HG03060 (cell line): Measurements from ENCODE around the gene CD300C.
"Not testable (repeated sequence)": the region's sequence is repeated elsewhere in the genome, so short reads cannot be mapped to it uniquely, and the experiment has no call there.

Source experiments
- ATAC-seq: cut with Tn5 transposase; IDR thresholded peaks from one replicate; pipeline ENCODE4 v1.9.1; 2021; ENCODE audit warnings: low read depth, moderate number of reproducible peaks; ENCODE audit not compliant: unreplicated experiment

Gene CD300C

DNA sequence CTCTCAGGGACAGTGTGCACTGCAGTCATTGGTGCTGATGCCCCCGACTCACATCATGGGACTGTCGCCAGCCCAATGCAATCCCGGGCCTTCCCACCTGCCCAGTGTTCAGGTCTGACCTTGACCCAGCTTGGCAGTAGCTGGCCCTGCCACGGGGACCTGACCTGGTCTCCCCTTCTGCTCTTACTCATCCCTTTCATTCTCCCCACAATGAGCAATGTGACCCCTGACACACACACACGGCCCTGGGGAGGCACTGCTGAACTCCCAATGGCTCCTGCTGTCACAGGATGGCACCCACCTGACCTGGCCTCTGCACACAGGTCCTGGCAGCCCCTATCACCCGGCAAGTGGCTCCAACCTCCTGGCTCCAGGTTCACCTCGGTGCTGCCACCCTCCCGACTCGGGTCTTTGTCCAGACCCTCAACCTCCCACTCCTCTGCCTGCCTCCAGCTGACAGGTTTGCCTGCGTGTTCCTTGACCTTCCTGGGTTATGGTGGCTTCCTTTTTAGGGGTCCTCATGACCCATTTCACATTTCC, 6.6 kb downstream of the CD300C start:
- ATAC-seq: no peak

DNA sequence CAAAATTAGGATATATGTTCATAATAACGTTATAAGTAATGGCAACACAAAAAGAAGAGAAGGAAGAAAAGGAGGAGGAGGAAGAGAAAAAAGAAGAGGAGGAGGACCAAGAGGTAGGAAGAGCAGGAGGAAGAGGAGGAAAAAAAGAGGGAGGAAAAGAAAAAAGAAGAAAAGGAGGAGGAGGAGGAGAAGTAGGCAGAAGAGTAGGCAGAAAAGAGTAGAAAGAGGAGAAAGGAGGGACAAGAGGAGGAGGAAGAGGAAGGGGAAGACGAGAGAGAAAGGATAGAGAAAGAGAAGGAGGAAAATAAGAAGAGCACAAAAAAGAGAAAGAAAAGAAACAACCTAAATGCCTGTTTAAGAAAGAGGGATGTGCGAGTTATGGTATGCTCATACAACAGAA, 9.0 kb downstream of the CD300C start:
- ATAC-seq: no peak

DNA sequence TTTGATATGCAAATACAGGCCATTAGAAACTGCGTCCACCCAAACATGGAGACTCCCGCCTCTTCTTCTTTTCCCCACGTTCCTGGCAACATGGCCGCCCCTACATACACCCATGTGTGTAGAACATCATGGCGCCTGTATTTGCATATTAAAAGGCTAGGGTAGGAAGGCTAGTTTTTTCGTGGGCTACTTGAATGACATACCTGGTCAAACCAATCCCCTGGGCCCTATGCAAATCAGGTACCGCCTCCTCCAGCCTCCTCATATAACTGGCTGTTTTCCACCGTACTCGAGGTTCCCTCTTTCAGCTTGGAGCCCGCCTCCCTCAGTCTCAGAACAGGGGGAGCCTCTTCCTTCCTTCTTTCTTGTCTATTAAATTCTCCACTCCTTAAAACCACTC, 13.8 kb downstream of the CD300C start:
- ATAC-seq: no peak

DNA sequence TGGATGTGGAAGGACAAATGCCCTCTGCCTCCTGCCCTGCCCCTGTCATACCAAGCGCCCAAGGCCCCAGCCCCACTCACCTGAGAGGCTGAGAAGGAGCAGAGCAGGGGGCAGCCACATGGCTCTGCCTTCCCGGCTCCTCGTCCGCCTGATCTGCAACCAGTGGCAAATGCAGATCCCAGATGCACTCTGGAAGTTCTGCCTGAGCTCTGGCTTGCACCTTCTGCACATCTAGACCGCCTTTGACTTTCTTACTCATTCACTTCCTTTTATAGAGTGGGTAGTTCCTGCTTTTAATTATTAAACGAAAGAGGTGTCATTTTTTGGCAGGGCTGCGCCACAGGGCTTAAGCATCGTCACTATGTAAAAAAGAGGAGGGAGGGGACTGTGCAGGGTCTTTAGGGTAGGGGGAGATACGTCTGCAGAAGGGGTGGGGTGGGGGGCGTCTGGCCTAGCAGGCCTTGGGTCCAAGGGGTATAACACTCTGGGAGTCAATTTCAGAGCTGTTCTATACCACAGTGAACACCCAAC, 14.6 kb downstream of the CD300C start, which contains the start of gene CD300LB:
Gene CD300LB, minus strand, starts transcription at position 245 of the 531 bp plus-strand sequence. Its CDS starts 125 bp downstream, at position 120.
- ATAC-seq: no peak

DNA sequence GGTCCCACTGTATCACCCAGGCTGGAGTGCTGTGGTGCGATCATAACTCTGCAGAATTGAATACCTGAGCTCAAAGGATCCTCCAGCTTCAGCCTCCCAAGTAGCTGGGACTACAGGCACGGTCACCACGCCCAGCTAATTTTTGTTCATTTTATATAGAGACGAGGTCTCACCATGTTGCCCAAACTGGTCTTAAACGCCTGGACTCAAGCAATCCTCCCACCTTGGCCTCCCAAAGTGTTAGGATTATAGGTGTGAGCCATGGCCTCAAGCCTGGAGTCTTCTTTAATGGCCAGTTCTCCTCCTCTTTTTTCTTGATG, 15.1 kb downstream of the CD300C start:
- ATAC-seq: no peak

DNA sequence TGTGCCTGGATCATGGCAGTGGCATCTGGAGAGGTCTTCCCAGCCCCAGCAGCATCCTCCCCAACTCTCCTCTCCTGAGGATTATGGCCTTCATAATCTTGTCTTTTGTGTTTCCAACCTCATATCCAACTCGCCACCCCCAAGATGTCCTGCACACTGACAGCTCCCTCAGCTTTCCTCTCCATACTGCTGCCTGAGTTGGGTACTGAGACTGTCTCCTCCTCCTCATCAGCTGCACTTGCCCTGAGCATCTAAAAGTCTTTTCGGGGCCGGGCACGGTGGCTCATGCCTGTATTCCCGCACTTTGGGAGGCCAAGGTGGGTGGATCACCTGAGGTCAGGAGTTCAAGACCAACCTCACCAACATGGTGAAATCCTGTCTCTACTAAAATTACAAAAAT, 16.7 kb downstream of the CD300C start:
- ATAC-seq: no peak

DNA sequence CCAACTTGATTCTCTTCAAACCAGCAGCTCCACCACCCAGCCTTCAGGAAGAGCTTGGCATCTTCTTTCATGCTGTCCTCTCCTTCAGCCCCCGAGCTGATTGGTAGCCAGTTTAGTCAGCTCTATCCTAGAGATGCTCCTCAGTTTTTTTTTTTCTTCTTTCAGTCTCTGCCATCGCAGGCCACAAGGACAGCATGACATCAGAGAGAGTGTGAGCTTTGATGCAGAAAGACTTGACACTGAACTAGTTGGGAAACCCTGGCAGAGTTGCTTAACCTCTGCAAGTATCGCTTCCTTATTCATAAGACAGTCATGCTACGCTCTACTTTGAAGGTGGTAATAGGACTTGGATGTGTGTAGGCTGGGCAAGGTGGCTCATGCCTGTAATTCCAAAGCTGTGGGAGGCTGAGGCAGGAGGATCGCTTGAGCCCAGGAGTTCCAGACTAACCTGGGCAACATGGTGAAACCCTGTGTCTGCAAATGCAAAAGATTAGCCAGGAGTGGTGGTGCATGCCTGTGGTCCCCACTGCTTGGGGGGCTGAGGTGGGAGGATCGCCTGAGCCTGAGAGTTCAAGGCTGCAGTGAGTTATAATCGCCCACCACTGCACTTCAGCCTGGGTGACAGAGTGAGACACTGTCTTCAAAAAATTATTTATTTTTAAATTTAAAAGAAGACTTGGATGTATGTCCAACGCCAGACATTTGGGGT, 17.3 kb downstream of the CD300C start:
- ATAC-seq: peak; percentile 88

DNA sequence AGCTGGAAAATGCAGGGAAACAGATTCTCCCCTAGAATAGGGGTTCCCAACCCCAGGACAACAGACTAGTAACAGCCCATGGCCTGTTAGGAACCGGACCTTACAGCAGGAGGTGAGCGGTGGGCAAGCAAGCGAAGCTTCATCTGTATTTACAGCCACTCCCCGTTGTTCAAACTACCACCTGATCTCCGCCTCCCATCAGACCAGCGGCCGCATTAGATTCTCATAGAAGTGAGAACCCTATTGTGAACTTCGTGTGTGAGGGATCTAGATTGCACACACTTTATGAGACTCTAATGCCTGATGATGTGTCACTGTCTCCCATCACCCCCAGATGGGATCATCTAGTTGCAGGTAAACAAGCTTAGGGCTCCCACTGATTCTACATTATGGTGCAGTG, 18.2 kb downstream of the CD300C start:
- ATAC-seq: no peak

DNA sequence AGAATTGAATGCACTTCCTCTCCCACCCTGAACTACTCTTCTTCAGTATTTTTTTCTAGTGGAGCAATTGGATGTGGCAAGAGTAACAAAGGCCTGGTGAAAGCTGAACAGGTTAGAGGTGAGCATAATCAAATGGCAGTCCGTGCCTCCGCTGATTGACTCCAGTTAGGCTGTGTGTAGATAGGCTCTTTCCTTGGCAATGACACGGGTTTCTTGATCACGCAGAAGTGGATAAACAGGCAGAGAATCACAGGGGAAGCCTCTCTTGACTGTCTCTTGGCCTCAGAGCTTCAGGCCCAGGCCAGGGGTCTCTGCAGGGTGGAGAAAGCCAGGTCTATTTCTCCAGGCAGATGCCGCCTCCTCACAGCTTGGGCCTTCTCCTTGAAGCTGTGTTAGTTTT, 18.8 kb downstream of the CD300C start:
- ATAC-seq: no peak

DNA sequence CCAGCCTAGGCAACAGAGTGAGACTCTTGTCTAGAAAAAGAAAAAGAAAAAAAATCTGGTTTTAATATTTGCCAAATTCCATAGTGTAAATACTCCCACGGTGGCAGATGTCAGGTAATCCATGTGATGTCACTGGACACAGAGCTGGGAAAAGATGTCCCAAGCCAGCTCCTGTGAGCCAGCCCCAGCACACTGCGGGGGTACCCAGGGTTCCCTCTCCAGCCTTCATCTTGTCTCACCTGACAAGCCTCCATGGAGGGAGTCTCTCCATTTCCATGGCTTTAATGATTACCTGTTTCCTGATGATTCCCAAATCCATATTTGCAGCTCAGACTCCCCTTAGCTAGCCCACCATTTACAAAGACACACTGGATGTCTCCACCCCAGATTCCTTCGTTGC, 19.2 kb downstream of the CD300C start:
- no peak for ATAC-seq

DNA sequence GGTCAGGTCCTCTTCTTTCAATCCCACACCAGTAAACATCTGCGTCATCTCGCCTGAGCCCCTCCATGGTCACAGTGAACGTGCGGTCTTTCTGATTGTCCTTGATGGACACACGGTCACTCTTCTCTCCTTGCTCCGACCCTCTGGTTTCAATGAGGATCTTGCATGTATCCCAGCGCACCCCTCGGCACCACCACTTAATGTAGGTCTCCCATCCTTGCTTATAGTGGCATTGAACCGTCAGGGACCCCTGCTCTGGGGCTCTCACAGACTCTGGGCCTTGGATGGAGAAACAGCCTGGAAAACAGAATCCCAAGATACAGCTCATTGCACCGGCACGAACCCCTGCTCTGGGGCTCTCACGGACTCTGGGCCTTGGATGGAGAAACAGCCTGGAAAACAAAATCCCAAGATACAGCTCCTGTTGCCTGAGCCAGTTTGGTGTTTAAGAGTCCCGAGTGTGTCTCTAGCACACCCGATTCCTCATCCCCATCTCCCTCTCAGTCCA, 20.1 kb downstream of the CD300C start:
- no peak for ATAC-seq

DNA sequence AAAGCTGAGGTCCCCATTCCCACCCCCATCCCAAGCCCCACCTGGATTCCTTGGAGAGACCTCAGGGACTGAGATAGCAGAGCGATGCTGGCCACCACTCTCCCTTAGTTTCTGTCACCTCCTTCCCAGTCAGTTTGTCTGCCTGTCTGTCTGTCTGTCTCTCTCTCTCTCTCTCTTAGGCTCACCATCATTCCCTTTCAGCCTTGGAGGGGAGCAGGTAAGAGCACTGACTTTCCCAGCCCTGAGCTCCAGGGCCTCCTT, 20.5 kb downstream of the CD300C start:
- ATAC-seq: no peak

DNA sequence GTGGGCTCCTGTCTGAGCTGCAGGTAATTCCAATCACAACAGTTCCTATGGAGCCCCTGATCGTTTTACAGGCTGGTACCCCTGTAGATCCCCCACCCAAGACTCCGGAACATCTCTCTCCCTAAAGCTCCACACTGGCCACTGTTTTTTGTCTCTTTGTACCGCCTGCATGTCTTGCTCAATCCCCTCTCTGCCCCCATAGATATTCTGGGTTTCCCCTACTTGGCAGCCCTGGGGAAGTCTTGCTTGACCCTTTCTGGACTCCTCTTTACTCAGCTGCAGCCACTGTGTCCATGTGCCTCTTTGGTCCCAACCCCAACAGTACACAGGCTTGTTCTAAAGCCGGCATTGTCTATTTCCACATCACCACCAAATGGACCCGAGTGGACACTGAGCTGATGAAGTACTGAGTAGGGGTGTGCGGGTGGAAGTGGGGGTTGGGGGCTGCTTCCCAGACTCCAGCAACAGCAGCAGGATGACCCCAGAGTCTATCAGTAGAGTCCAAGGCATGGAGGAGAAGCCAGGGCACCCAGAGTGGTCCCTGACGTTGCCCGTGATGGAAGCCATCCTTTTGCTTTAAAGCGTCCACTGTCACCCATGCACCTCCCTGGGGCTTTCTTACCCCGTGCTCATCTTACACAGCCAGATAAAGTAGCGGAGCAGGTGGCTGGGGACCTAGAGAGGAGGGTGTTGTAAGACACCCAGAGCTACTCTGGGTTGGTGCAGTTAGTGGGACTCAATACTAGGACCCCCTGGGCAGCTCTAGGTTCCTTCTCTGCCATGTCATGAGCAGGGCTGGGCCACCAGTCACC, 21.1 kb downstream of the CD300C start:
- no peak for ATAC-seq

DNA sequence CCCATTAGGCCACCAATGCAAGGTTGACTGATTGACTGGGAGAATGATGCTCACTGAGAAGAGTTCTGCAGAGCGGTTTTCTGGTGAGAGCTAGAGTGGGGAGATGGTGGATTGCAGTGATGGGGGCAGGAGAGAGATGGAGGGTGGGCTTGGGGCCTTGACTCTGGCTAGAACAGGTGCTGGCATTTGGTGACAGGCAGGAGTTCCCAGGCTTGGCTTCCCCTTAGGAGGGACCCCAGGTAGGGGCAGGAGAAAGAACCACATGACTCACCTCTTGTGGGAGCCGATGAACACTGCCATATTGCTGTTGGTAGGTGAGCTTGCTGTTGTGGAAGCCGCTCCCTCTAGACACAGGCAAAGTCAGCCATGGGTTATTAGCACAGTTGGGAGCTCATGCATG, 22.6 kb downstream of the CD300C start:
- no peak for ATAC-seq

DNA sequence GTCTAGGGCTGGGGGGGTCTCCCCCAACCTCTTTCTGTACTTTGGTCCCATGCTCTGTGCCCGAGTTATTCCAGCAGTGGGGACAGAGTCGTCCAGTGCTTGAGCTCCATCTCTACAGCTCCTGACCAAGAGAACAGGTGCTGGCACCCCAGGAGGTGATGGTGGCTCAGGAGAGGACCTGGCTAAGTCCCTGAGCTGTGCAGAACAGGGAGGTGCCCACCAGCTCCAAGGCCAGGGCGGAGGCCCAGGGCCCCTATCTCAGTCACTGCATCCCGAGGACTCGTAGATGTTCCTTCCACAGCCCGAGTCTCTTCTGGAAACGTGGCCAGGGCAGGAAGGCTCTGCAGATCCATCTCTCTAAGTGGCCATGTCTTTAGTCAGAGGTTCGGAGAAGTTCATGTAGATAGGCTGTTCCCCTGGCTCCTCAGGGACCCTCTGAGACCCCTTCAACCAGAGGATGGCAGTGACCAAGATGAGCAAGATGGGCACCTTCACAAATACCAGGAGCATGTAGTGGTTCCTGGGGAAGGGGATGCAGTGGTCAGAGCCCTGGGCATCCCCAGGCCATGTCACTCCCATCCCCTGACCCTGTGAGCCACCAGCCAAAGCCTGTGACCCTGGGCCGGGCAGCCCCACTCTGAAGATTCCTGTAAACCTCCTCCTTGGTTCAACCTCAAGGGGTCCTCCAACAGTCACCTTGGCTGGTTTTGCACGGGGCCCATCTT, 23.4 kb downstream of the CD300C start:
- no peak for ATAC-seq

DNA sequence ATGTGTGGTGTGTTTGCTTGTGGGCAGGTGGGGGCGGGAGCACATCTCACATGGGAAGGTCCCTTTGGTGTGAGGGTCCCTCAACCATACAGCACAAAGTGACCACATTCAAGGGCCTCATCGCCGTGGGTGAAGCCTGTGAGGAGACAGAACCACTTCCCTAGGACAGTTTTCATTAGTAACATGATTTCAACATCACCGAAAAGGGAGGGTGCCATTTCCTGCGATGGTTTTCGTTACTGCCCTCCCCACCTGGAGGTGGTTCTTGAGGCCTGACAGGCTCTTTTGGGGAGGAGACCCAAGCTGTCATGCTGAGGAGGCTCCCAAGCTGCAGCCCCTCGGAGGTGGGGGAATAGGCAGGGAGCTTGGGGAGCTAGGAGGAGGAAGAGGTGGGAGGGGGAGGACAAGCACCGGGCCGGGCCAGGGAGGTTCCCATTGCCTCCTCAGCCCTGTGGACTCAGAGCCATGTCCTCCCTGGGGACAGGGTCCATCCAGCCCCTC, 24.2 kb downstream of the CD300C start:
- no peak for ATAC-seq

DNA sequence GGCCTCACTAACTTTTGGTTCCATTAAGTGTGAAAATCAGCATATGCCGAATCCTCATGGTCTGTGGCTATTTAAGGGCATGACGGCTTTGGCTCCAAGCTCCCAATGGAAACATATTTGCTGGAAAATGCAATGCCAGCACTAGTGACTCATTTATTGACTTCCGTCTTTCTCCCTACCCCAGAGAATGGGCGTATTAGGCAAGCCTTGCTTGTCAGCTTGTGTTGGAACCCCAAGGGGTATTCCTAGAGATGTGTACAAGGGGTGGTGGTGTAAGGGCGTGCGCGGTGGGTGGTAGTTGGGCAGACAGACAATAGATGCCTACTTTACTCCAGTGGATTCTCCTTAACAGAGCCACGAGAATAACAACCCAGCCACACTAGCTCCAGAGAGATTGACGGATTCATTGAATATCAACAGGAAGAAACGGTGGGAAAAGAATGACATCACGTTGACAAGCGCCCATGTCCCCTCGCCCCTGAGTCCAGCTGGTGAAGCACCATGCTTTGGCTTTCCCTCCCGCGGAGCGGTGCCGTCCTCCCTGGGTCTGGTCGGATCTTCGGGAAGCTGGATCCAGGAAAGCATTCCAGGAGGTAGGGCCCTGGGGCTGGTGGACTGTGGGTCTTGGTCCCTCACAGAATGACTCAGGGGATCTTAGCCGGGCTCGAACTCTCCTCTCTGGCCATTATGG, 25.0 kb downstream of the CD300C start:
- ATAC-seq: no peak

DNA sequence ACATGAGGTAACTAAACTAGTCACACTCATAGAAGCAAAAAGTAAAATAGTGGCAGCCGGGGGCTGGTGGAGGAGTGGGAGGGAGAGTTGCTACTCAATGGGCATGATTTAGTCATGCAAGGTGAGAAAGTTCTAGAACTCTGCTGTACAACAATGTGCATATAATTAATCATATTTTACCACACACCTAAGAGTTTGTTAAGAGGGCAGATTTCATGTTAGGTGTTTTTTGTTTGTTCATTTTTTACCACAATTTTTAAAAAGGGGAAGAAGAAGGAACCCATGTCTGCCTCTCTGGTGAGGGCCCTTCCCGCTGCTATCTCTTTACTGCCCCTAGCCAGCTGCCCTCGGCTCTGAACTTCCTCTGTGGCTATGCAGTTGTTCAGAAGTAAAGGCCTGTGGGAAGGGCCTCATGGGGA, 25.9 kb downstream of the CD300C start:
- peak; percentile 37 for ATAC-seq

DNA sequence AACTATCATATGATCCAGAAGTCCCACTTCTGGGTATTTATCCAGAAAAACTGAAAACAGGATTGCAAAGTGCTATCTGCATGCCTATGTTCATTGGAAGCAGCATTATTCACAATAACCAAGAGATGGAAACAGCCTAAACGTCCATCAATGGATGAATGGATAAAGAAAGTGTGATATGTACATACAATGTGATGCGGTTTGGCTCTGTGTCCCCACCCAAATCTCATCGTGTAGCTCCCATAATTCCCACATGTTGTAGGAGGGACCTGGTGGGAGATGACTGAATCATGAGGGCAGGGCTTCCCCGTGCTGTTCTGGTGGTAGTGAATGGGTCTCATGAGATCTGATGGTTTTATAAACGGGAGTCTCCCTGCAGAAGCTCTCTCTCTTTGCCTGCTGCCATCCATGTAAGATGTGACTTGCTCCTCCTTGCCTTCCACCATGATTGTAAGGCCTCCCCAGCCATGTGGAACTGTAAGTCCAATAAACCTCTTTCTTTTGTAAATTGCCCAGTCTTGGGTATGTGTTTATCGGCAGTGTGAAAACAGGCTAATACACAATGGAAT, 27.4 kb downstream of the CD300C start:
- not testable (repeated sequence) for ATAC-seq
